DMS79 (cell line): ENCODE results near the gene FCRL6.
A peak's percentile ranks its signal among the peaks of the same experiment; 100 is the strongest.

Experiments used
- DNase-seq: peaks from one replicate; lab custom pipeline; 2025; lab: John Stamatoyannopoulos, UW

The FCRL6 gene

DNA sequence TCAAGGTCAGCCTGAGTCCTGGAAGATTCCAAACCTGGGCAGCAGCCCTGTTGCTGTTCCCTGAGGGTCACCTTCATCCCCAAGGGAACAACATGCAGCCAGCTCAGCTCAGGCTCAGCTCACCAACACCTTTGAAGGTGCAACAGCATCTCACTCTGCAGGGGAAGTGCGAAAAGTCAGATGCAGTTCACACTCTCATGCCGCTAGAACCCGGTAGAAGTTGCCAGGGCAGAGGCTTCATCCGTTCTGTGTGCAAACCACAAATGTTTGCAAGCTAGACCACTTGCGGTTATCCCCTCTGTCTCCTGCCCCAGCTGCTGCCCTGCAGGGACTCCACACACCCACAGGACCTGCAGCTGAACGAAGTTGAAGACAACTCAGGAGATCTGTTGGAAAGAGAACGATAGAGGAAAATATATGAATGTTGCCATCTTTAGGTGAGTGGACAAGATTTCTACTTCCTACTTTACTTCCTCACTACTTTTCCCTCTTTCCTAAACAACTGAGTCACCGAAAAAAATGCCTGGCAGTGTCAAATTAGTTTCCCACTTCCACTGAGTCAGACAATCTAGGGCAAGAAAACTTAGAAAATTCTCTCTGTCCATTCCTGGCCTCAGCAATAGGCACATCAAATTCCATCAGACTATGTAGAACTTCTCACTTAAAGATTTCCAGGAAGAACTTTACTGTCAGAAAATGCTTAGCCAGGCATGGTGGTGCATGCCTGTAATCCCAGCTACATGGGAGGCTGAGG is 1.8 kb upstream of the FCRL6 start:
- DNase-seq: no peak

- DNase-seq: no peak
Measured at GRCh38 chr1:159803956-159804689, 2.0 kb downstream of the FCRL6 start.

GRCh38 chr1:159804924-159805323 is 2.8 kb downstream of the FCRL6 start:
- no peak for DNase-seq

DNA sequence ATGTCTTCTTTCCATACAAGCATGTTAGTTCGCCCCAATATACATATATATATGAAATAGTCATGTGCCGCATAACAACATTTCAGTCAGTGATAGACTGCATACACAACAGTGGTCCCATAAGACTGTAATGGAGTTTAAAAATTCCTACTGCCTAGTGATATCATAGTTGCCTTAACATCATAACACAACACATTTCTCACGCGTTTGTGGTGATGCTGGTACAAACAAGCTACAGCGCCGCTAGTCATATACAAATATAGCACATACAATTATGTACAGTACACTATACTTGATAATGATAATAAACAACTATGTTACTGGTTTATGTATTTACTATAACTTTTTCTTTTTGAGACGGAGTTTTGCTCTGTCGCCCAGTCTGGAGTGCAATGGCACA is 13.8 kb downstream of the FCRL6 start:
- DNase-seq: no peak

DNA sequence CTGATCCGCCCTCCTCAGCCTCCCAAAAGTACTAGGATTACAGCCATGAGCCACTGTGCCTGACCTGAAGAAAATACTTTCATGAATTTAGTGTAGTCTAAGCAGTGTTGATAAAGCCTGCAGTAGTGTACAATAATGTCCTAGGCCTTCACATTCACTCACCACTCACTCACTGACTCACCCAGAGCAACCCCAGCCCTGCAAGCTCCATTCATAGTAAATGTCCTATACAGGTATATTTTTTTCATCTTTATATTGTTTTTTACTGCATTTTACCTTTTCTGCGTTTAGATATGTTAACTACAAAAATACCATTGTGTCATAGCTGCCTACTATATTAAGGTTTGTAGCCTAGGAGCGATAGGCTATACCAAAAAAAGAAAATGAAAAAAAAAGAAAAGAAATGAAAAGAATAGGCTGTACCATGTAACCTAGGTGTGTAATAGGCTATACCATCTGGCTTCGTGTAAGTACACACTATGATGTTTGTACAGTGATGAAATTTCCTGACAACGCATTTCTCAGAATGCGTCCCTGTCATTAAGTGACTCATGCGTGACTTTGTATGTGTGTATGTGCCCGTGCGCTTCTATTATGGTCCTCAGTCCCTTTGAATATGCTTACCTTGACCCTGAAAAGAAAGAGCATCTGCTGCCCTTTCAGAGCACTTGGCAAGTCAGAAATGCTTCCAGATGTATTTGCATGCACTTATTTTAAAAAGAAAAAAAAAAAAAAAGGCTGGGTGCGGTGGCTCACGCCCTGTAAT is 15.3 kb downstream of the FCRL6 start:
- peak; percentile 34 for DNase-seq

GRCh38 chr1:159821171-159821867 is 19.2 kb downstream of the FCRL6 start:
- DNase-seq: no peak

- no peak for DNase-seq
Measured at GRCh38 chr1:159823406-159823805, 21.2 kb downstream of the FCRL6 start.

DNA sequence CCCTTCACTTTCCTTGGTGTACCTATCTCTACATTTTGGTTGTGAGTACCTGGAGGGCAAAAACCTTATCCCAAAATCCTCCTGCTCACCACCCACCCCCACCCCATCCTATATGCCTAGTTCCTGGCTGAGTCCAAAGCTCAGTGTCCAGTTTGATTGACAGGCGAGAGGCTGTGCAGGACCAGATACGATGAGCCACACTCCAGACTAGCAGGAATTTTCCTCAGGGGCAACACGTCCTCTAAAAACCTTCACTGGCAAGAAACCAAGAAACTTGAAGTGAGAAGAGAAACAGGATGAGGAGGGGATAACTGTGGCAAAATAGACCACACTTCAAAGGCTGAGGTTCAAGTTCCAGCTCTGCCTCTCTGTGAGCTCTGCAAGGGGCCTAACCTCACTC is 23.4 kb downstream of the FCRL6 start:
- no peak for DNase-seq

DNA sequence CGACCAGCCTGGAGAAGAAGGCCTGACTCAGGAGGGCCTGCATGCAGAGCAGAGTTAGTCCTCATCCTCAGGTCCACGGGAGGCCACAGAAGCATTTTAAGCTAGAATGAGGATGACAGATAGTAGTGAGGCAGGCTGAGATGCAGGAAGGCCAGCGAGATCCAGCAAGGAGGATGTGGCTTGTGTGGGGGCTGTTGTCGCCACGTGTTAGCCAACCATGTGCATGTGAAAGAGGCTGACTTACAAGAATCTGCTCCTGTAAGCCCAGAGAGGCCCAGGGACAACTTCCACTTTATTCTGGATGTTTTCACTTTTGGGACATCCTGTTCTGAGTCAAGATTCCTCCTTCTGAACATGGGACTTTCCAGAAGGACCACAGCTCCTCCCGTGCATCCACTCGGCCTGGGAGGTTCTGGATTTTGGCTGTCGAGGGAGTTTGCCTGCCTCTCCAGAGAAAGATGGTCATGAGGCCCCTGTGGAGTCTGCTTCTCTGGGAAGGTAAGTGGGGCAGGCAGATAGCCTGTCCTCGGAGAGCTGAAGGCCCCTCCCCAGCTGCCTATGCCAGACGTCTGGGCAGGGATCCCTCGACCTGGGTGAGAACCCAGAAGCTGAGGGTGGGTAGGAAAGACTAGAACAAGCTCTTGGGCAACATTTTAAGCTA is 24.4 kb downstream of the FCRL6 start, which contains the start of gene SLAMF8:
Gene SLAMF8, plus strand, starts transcription at position 433 of the 661 bp plus-strand sequence. Its CDS starts 26 bp downstream, at position 459.
- DNase-seq: no peak

DNA sequence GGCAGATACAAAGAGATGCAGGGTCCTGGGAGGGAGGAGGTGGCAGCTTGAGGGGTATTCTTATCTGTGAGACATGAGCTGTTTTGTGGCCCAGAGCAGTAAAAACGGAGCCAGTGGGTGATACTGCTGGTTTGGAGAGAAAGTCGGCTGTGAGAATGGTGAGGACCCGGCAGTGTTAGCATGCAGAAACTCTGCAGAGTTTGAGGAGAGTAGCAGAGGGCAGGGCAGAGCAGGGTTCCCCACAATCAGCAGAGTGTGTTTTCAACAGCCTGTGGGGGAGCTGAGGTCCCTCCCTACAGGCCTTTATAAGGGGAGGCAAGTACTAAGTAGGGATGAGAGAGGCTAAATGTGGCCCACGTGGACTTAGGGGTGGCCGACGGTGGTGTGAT is 24.9 kb downstream of the FCRL6 start:
- no peak for DNase-seq

- DNase-seq: no peak
Measured at GRCh38 chr1:159827549-159827948, 25.4 kb downstream of the FCRL6 start.

DNA sequence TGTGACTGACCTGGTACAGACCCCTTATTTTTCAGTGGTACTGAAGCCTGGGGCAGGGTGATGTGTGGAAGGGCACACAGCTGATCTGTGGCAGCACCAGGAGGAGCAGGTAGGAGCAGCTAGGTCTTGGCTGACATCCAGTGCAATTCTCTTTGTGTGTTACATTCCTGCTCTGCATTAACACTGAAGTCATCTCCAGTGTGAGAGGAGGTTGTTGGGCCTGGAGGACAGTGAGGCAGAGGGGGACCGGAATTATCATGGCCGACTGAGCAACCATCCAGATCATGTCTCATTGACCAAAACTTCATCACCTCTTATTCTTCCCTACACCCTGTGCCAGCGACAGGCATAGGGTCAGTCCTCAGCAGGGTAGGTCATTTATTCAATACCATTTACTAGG is 26.0 kb downstream of the FCRL6 start:
- no peak for DNase-seq

DNA sequence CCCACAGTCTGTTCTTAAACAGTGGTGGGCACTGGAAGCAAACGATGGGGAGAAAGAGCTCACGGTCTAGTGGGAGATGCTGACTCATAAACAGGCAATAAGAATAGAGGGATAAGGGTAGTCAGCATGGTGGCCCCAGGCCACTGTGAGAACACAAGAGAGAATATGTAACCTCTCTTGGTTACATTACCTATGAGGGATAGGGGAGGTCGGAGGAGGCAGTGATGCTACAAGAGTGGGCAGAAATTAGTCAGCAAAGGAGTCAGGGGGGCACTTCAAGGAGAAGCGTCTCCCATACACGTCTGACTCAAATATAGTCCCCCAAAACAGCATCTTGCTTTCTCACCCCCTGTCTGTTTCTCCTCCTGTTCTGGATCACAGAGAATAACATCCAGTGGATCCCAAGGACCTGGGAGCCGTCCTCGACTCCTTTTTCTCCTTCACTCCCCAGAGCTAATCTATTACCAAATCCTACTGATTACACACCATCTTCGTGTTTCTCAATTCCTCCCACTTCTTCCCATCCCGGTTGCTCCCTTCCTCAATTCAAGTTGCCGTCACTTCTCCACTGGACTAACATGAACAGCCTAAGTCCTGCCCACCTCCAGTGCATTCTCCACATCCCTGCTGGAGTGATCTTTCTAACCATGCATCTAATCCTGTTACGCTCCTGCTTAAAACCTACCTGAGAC is 26.6 kb downstream of the FCRL6 start:
- DNase-seq: no peak

DNA sequence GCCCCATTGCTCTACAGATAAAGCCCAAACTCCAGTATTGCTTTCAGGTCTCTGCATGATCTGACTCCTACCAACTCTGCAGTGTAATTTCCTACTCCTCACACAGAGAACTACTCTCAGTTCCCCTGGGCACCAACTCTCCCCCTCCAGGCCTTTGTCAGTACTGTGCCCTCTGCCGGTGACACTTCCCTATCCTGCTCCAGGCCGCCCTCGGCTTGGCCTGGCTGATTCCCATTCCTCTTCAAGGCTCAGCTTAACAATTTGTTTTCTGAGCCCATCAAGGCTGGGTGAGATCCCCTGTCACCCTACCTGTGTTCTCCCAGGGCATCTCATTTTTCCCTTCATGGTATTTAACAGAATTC is 27.1 kb downstream of the FCRL6 start:
- no peak for DNase-seq

DNA sequence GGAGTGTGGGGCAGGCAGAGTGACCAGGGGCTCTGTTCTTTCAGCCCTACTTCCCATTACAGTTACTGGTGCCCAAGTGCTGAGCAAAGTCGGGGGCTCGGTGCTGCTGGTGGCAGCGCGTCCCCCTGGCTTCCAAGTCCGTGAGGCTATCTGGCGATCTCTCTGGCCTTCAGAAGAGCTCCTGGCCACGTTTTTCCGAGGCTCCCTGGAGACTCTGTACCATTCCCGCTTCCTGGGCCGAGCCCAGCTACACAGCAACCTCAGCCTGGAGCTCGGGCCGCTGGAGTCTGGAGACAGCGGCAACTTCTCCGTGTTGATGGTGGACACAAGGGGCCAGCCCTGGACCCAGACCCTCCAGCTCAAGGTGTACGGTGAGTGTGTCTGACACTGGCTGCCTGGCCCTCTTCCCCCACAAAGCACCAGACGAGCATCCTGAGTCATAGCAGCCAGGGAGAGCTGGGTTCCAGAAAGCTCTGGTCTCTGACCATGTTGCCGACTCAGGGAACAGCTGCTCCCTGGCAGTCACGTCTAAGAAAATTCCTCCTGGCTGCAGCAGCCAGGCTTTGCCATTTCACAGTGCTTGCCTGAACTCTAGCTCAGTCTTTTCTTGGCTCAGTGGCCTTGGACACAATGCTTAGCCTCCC is 27.8 kb downstream of the FCRL6 start:
- DNase-seq: no peak

- no peak for DNase-seq
Measured at GRCh38 chr1:159830722-159831121, 28.6 kb downstream of the FCRL6 start.

- no peak for DNase-seq
Measured at GRCh38 chr1:159831412-159832141, 29.4 kb downstream of the FCRL6 start.

- no peak for DNase-seq
Measured at GRCh38 chr1:159832309-159832708, 30.1 kb downstream of the FCRL6 start.

DNA sequence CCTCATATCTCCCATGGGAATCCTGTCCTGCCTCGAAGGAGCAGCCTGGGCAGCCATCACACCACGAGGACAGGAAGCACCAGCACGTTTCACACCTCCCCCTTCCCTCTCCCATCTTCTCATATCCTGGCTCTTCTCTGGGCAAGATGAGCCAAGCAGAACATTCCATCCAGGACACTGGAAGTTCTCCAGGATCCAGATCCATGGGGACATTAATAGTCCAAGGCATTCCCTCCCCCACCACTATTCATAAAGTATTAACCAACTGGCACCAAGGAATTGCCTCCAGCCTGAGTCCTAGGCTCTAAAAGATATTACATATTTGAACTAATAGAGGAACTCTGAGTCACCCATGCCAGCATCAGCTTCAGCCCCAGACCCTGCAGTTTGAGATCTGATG is 33.2 kb downstream of the FCRL6 start:
- DNase-seq: no peak
